Neural cell (in vitro differentiated cells): ENCODE results near the gene MLIP. TPM values are rescaled to one million over a fixed set of nuclear protein-coding genes. Genes with fewer than 3 reads are reported as not detected.

Experiments used
- H2AFZ ChIP-seq: fragments of 200-600, 300-800 bp; sonication (generic), shearing (Covaris generic); 2 replicates; pipeline ENCODE4 v1.6.0; 2014; ENCODE audit warnings: low read depth, mild to moderate bottlenecking, antibody characterized with exemption, low read length, moderate library complexity
- H3F3A ChIP-seq: fragments of 200-600 bp; shearing (Covaris generic); 2 replicates; pipeline ENCODE4 v1.6.1; 2016; ENCODE audit warnings: mild to moderate bottlenecking, moderate library complexity, mixed read lengths, antibody characterized with exemption, low read length; ENCODE audit not compliant: insufficient read depth, poor library complexity, severe bottlenecking
- H3K27ac ChIP-seq: fragments of 200-600, 300-800 bp; sonication (generic), shearing (Covaris generic); 2 replicates; pipeline ENCODE4 v1.5.1; 2014; ENCODE audit warnings: mild to moderate bottlenecking, low read length, moderate library complexity
- H3K27me3 ChIP-seq: fragments of 300-800, 200-600 bp; sonication (generic), shearing (Covaris generic); 2 replicates; pipeline ENCODE4 v1.6.0; 2014; ENCODE audit warnings: mild to moderate bottlenecking, low read depth, low read length, moderate library complexity; ENCODE audit not compliant: insufficient read depth
- H3K36me3 ChIP-seq: fragments of 300-800, 200-600 bp; sonication (generic), shearing (Covaris generic); 2 replicates; pipeline ENCODE4 v1.5.1; 2014; ENCODE audit warnings: mild to moderate bottlenecking, antibody characterized with exemption, low read length, moderate library complexity; ENCODE audit not compliant: insufficient read depth
- H3K4me2 ChIP-seq: fragments of 300-800, 200-600 bp; sonication (generic), shearing (Covaris generic); 2 replicates; pipeline ENCODE4 v1.6.0; 2014; ENCODE audit warnings: mild to moderate bottlenecking, low read length
- H3K4me3 ChIP-seq: fragments of 300-800, 200-600 bp; sonication (generic), shearing (Covaris generic); 2 replicates; pipeline ENCODE4 v1.5.1; 2014; ENCODE audit warnings: mild to moderate bottlenecking, low read length, moderate library complexity
- H3K79me2 ChIP-seq: fragments of 200-600 bp; shearing (Covaris generic); replicated peaks from 2 replicates; pipeline ENCODE4 v1.6.0; 2014; ENCODE audit warnings: mild to moderate bottlenecking, low read length, moderate library complexity; ENCODE audit not compliant: insufficient read depth
- H3K9ac ChIP-seq: fragments of 300-800, 200-600 bp; sonication (generic), shearing (Covaris generic); 2 replicates; pipeline ENCODE4 v1.6.1; 2016; ENCODE audit warnings: mild to moderate bottlenecking, low read length, mixed read lengths
- H3K9me2 ChIP-seq: fragments of 200-600 bp; shearing (Covaris generic); 2 replicates; pipeline ENCODE4 v1.6.1; 2016; ENCODE audit warnings: mild to moderate bottlenecking, low read length, mixed read lengths; ENCODE audit not compliant: insufficient read depth
- H3K9me3 ChIP-seq: fragments of 200-600, 300-800 bp; sonication (generic), shearing (Covaris generic); 2 replicates; pipeline ENCODE4 v1.6.1; 2016; ENCODE audit warnings: mild to moderate bottlenecking, mixed run types, low read length, moderate library complexity, mixed read lengths
- H4K20me1 ChIP-seq: fragments of 200-600 bp; shearing (Covaris generic); 2 replicates; pipeline ENCODE4 v1.6.1; 2016; ENCODE audit warnings: mild to moderate bottlenecking, mixed run types; ENCODE audit not compliant: insufficient read depth
- CTCF ChIP-seq: fragments of 450-650 bp; IDR thresholded peaks from 2 replicates; pipeline ENCODE4 v1.5.1; 2014; ENCODE audit warnings: antibody characterized with exemption, mild to moderate bottlenecking, moderate library complexity; ENCODE audit not compliant: poor library complexity, severe bottlenecking
- EP300 ChIP-seq: fragments of 450-650 bp; conservative IDR thresholded peaks from 2 replicates; pipeline ENCODE4 v1.6.1; 2014; ENCODE audit warnings: antibody characterized with exemption, mild to moderate bottlenecking, moderate library complexity; ENCODE audit not compliant: poor library complexity, severe bottlenecking
- EZH2 ChIP-seq: fragments of 200-600, 300-800 bp; shearing (Covaris generic), sonication (generic); IDR thresholded peaks from 2 replicates; pipeline ENCODE4 v1.6.1; 2014; ENCODE audit warnings: antibody characterized with exemption, low read length, borderline replicate concordance, mild to moderate bottlenecking; ENCODE audit not compliant: insufficient read depth, poor library complexity, severe bottlenecking
- MXI1 ChIP-seq: fragments of 450-650 bp; conservative IDR thresholded peaks from 2 replicates; pipeline ENCODE4 v1.6.1; 2014; ENCODE audit warnings: antibody characterized with exemption, mild to moderate bottlenecking; ENCODE audit not compliant: poor library complexity, severe bottlenecking
- POLR2AphosphoS5 ChIP-seq: IDR thresholded peaks from 2 replicates; pipeline ENCODE4 v1.6.1; 2012
- RAD21 ChIP-seq: fragments of 450-650 bp; conservative IDR thresholded peaks from 2 replicates; pipeline ENCODE4 v1.6.1; 2014; ENCODE audit warnings: antibody characterized with exemption, mild to moderate bottlenecking, moderate library complexity
- SMC3 ChIP-seq: fragments of 450-650 bp; conservative IDR thresholded peaks from 2 replicates; pipeline ENCODE4 v1.6.1; 2014; ENCODE audit warnings: antibody characterized with exemption, mild to moderate bottlenecking, moderate library complexity; ENCODE audit not compliant: poor library complexity
- TAF1 ChIP-seq: IDR thresholded peaks from 2 replicates; pipeline ENCODE4 v1.6.1; 2012; ENCODE audit warnings: low read depth
- polyA plus RNA-seq: library from polyadenylated mRNA; depleted of rRNA; stranded (reverse); fragments of >200 nt; gene quantifications from 2 replicates; pipeline ENCODE4 v1.2.3, GENCODE V29; 2014
- TF ChIP-seq, protein P1 (sequence below): IDR thresholded peaks from 2 replicates; pipeline ENCODE4 v1.6.1; 2012; ENCODE audit warnings: borderline replicate concordance

Gene MLIP
- polyA plus RNA-seq, 1 donor from 2014 or later = not detected

- no peak overlapping the region for H3K4me2 ChIP-seq
- H3K36me3 ChIP-seq = no peaks in the 10 kb centered on the region
- H3F3A ChIP-seq = no peaks in the 10 kb centered on the region
- no peak overlapping the region for H3K9ac ChIP-seq
- no peaks in the 10 kb centered on the region for H3K9me3 ChIP-seq
- no peak overlapping the region for H2AFZ ChIP-seq
- H4K20me1 ChIP-seq = no peaks in the 10 kb centered on the region
- H3K9me2 ChIP-seq = no peaks in the 10 kb centered on the region
- H3K27ac ChIP-seq = no peak overlapping the region
- H3K79me2 ChIP-seq = no peaks in the 10 kb centered on the region
- TF ChIP-seq EZH2 (no peak), TAF1 (no peak), EP300 (no peak), POLR2AphosphoS5 (no peak), MXI1 (no peak)
- TF ChIP-seq, protein P1, sequence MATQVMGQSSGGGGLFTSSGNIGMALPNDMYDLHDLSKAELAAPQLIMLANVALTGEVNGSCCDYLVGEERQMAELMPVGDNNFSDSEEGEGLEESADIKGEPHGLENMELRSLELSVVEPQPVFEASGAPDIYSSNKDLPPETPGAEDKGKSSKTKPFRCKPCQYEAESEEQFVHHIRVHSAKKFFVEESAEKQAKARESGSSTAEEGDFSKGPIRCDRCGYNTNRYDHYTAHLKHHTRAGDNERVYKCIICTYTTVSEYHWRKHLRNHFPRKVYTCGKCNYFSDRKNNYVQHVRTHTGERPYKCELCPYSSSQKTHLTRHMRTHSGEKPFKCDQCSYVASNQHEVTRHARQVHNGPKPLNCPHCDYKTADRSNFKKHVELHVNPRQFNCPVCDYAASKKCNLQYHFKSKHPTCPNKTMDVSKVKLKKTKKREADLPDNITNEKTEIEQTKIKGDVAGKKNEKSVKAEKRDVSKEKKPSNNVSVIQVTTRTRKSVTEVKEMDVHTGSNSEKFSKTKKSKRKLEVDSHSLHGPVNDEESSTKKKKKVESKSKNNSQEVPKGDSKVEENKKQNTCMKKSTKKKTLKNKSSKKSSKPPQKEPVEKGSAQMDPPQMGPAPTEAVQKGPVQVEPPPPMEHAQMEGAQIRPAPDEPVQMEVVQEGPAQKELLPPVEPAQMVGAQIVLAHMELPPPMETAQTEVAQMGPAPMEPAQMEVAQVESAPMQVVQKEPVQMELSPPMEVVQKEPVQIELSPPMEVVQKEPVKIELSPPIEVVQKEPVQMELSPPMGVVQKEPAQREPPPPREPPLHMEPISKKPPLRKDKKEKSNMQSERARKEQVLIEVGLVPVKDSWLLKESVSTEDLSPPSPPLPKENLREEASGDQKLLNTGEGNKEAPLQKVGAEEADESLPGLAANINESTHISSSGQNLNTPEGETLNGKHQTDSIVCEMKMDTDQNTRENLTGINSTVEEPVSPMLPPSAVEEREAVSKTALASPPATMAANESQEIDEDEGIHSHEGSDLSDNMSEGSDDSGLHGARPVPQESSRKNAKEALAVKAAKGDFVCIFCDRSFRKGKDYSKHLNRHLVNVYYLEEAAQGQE = no peak
- H3K4me3 ChIP-seq = no peak overlapping the region
- no peaks in the 10 kb centered on the region for H3K27me3 ChIP-seq
These were observed 37.8 kb upstream of the MLIP start for GRCh38 chr6:54073487-54073886.

DNA sequence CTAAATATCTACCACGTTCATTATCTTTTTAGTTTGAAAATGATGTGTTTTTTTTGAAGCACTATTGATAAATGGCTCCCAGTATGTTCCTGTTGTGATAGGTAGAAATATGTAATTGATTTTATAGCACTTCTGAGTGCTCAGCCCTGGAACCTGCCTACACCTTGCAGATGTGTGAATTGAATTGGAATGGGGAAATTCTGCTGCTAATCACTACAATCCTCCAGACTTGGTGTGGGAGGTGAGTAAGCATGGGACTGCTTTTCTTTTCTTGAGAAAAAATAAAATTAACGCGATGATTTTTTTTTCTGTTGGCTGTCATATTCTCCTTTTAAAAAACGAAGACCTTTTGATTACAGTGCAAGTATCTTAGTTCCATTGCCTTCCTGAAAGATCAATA lies 37.1 kb upstream of the MLIP start:
- no peaks in the 10 kb centered on the region for H3K9me2 ChIP-seq
- no peak for TF ChIP-seq RAD21
- TF ChIP-seq CTCF = no peak
- TF ChIP-seq MXI1 = no peak
- TF ChIP-seq EP300 = no peak
- TF ChIP-seq POLR2AphosphoS5 = no peak
- no peaks in the 10 kb centered on the region for H3K36me3 ChIP-seq
- no peaks in the 10 kb centered on the region for H3K27me3 ChIP-seq
- H3K79me2 ChIP-seq = no peaks in the 10 kb centered on the region
- H3K4me2 ChIP-seq = no peak overlapping the region
- no peaks in the 10 kb centered on the region for H3F3A ChIP-seq
- H3K9me3 ChIP-seq = no peaks in the 10 kb centered on the region
- H3K4me3 ChIP-seq = no peak overlapping the region
- H2AFZ ChIP-seq = no peak overlapping the region
- no peaks in the 10 kb centered on the region for H4K20me1 ChIP-seq
- no peak overlapping the region for H3K9ac ChIP-seq
- no peak overlapping the region for H3K27ac ChIP-seq

- H3K36me3 ChIP-seq = no peaks in the 10 kb centered on the region
- H3K9ac ChIP-seq = no peak overlapping the region
- H3F3A ChIP-seq = no peaks in the 10 kb centered on the region
- H3K4me2 ChIP-seq = no peak overlapping the region
- no peak overlapping the region for H2AFZ ChIP-seq
- no peaks in the 10 kb centered on the region for H4K20me1 ChIP-seq
- no peak overlapping the region for H3K4me3 ChIP-seq
- H3K27me3 ChIP-seq = no peaks in the 10 kb centered on the region
- H3K79me2 ChIP-seq = no peaks in the 10 kb centered on the region
- no peaks in the 10 kb centered on the region for H3K9me3 ChIP-seq
- H3K27ac ChIP-seq = no peak overlapping the region
- H3K9me2 ChIP-seq = no peaks in the 10 kb centered on the region
- TF ChIP-seq CTCF = no peak
- TF ChIP-seq TAF1 = no peak
- no peak for TF ChIP-seq EP300
- no peak for TF ChIP-seq SMC3
- TF ChIP-seq RAD21 = no peak
- TF ChIP-seq, protein P1 = no peak
- no peak for TF ChIP-seq EZH2
- no peak for TF ChIP-seq MXI1
- TF ChIP-seq POLR2AphosphoS5 = no peak
These were observed 36.6 kb upstream of the MLIP start for GRCh38 chr6:54074578-54075195.
